HS-5 (cell line): Measurements from ENCODE around the gene PTPRE.

ENCODE experiments used
- DNase-seq: peaks from one replicate; pipeline ENCODE4 v3.0.0-alpha.2; 2012; ENCODE audit warnings: low read depth

PTPRE gene

DNA sequence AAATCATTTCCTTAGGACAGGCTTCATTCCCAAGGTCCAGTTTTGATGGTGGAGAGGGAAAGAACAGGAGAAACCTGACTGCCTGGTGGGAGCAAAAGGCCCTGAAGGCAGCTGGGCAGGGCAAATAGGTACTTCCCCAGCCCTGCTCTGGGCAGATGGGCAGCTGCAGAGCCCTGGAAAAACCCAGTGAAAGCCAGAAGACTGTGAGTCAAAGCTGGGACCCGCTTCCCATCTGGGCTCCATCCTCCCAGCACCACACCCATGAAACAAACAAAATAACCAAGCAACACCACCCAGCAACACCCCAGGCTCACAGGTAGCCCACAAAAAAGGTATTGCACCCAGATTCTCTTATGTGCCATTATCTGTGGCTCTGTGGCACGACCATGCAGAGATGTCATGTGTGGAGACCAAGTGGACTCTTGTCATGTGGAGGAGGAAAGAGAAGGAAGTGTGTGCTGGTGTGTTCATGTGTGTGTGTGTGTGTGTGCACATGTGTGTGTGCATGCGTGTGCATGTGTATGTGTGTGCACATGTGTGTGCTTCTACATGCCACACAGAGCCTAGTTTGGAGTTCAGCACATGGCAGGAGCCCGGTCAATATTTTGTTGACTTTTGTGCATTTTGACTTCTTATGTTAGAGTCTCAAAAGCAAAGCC, 24.0 kb upstream of the PTPRE start:
- DNase-seq = no peak

DNA sequence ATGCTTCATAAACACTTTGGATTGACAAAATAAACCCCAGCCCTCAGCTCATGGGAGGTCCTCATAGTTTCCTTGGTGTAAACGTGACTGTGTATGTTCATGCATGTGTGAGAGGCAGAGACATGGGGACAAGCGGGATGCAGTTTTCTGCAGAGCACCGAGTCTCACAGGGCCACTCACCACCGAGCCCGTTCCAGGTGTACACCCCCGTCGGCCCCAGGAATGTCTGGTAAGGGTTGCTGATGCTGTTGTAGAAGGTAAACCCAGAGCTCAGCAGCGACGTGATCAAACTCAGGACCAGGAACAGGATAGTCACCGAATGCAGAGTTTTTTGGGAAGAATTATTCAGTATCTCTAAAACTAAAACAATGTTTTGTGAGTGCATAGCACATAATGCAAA, 23.4 kb upstream of the PTPRE start:
- DNase-seq = no peak

GRCh38 chr10:127884501-127884900, 22.4 kb upstream of the PTPRE start:
- no peak for DNase-seq

GRCh38 chr10:127886371-127887051, 20.4 kb upstream of the PTPRE start:
- no peak for DNase-seq

DNA sequence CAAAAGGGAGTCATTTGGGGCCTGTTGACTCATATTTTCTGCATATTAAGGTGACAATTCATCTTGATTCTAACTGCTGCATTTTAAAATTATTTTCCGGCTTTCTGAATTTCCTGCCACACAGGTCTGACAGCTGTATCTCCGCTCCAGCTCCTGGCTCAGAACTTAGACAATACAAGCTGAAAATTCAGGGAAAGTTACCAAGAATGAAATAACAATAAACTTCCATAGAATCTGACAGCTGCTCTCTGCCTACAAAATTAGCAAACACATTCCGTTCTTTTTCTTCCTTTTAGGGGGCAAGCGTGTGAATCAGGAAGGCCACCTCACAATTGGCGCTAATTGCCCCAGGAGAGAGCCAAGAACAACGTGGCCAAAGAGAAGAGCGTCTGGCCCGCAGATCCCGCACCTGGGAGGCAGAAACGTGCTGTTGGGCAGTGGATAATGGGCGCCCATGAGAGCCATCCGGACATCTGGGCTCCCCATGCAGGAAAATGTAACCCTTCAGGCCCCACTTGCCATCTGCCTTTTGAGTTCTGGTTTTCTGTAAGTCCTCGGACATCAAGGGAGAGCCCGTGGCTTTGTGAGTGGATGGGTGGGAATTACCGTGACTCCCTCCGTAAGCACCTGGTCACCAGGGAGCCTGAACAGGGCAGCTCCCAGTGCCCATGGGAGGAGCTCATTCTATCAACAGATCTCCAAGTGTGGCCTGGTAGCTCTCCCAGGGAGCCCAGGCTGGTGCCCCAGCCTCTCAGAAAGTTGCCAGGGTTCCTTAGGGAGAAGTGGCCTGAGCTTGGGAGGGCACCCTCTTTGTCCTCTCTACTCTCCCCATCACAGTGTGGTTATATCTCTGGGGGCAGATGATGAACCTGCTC, 19.1 kb upstream of the PTPRE start:
- DNase-seq = no peak

DNA sequence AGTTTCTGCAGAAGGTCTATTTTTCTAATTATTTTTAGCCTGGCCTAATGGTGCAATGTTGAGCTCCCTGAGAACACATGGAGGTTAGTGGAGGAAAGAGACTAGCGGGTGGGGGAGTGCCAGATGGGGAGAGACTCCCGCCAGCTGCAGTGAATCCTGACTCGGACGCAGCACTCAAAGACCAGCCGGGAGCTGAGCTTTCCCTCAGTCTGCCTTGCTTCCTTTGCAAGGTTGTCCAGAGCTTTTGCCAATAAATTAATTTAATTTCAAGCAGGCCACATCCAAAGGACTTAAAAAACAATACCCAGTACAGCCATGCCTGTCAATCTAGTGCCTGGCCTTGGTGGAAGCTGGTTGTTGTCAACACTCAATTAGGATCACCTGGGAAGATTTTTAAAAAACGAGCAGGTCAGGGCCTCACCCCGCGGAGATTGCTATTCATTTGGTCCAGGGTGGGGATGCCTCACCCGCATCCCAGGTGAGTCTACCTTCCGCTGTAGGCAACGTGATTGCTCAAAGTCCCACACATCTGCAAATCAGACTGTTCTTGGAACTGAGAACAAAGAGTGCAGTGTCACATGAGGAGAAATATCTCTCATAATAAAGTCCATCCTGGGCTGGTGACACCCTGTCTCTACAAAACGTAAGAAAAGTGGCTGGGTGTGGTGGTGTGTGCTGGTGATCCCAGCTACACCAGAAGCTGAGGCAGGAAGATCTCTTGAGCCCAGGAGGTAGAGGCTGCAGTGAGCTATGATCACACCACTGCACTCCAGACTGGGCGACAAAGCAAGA, 18.2 kb upstream of the PTPRE start:
- no peak for DNase-seq

GRCh38 chr10:127889605-127890195, 17.2 kb upstream of the PTPRE start:
- DNase-seq = peak; percentile 19

DNA sequence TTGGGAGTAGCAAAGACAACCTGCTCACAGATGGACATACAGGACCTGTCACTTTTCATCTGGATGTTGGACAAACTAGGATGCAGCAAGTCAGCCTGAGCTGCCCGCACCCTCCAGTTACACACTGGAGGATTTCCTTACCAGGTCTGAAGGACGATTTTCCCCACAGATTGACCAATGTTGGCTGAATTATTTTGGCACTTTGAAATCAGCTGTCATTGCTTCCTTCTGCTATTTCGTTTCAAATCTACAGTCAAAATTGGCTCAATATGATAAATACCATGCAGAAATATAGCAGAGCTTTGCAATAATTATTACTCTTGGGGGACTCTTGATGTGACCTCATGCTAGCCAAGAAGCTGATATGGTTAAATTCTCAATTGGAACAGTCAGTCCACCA, 16.7 kb upstream of the PTPRE start:
- no peak for DNase-seq

DNA sequence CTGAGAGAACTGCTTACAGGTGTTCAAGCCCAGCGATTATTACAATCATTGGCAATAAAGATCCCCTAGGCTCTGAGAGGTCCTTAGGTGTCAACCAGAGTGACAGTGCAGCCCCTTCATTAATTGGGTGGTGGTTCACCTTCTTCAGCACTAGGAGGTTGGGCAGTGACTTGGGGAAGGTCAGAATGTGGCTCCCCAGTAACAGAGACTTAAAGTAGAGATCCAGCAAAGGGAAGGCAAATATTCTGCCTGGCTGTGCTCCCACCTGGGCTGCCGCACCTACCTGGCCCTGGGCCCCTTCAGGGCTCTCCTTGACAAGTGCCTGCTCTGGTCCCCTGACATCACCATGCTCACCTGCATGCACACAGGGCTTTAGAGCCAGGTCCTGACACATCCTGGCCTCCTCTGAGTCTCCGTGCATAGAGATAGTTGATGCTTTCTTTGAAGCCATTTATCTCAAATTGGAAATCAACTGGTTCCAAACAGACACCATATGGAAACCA, 16.0 kb upstream of the PTPRE start:
- DNase-seq = no peak

GRCh38 chr10:127892743-127893142, 14.2 kb upstream of the PTPRE start, which contains the start of gene CLRN3:
CLRN3 (minus strand) TSS chr10:127892941; CDS start chr10:127892784, 157 bp downstream.
- no peak for DNase-seq

- no peak for DNase-seq
These were observed 12.8 kb upstream of the PTPRE start for GRCh38 chr10:127894146-127894545.

DNA sequence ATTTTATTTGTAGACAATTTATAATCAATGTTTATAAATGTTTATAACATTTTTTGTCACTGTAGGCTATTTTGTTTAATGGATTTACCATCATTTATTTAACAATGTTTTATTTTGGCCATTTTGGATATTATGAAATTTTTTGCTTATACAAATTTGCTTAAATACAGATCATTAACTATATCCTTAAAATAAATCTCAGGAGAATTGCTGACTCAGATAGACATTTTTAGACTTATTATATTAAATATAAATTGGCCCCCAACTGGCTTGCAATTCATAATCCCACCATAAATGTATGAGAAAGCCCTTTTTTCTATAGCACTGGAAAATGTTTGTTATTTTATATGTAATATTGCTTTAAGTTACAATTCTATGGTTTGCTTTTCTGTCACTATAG, 10.3 kb upstream of the PTPRE start:
- no peak for DNase-seq

DNA sequence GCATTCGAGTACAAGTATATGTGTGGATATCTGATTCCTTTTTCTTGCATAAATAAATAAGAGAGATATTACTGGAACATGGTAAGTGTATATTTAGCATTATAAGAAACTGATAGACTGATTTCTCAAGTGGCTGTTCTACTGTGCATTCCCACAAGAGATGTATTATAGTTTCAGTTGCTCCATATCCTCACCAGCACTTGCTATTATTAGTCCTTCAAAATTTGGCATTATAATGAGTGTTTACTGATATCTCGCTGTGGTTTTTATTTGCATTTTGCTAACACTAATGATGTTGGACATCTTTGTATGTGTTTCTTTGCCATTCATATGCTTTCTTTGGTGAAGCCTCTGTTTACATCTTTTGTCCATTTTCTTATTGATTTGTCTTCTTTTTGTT, 9.7 kb upstream of the PTPRE start:
- no peak for DNase-seq

- DNase-seq = no peak
These were observed 7.0 kb upstream of the PTPRE start for GRCh38 chr10:127899766-127900387.

DNA sequence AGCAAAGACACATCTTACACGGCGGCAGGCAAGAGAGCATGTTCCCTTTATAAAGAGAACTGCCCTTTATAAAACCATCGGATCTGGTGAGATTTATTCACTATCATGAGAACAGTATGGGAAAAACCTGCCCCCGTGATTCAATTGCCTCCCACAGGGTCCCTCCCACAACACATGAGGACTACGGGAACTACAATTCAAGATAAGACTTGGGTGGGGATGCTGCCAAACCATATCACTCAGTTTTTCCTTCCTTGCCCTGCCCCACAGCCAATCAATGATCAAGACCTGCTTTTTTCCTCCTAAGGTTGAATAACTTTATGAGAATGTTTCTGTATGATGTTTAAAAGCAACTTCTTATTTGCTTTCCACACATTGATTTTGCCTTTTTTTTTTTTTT, 3.1 kb upstream of the PTPRE start:
- DNase-seq = no peak

DNA sequence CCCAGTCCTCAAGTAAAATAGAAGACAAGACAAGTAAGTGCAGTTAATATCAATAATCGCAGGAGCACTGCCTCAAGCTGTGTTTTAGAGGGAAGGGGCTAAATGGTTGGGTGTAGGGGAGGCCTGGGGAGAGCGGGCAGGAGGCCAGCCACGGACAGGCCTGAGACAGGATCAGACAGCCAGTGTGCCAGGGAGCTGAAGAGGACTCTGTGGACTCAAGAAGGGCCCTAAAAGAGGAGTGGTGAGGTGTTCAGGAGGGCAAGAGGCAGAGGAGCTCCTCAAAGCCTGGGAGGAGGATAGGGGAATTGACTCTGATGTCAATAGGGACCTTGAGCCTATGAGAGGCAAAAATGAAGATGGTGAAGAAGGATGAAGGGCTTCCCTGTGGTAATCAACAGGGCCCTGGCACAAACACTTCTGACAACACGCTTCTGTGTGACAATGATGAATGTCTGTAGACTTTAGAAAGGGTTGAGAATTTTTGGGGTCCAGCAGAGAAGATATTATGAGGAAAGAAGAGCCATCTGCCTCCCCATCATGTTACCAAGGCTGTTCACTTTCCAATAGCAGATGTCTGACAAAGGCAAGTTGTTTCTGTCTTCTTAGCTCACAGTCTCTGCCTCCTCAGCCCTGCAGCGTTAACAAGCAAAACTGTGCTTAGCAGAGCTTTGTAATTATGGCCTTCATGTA, 2.4 kb upstream of the PTPRE start:
- no peak for DNase-seq

DNA sequence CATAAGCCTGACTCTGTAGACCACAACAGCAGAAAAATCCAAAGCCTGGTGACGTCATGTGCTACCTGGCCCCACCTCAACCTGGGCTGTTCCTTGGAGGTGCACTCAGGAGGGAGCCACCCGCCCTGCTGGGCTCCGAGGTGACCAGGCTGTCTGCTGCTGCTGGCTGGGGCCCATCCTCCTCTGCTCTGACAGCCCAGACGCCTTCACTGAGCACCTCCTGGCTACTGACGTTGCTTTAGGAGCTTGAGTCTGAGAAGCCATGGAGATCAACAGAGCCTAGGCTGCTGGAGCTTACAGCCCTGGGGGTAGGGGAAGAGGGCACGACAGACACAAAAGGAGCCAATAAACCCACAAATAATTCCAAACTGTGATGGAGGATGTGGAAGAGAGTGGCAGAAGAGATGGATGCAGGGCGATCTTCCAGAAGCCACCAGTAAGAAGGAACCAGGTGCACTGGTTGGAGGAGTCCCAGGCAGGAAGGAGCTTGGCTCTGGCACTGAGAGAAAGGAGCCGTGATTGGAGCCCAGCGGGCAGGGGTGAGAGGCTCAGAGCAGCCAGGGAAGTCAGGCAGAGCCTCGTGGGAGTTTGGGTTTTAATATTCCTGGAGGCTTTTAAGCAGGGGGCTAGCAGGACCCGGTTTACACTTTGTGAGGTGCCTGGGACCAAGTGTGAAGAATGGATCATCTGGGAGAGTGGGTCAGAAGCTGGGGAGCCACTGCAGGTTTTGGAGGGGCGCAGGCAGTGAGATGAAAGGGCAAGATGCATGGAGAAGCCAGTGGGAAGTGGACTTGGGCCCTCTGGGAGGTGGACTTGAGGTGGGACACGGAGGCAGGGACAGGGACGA, 1.7 kb upstream of the PTPRE start:
- DNase-seq = no peak

DNA sequence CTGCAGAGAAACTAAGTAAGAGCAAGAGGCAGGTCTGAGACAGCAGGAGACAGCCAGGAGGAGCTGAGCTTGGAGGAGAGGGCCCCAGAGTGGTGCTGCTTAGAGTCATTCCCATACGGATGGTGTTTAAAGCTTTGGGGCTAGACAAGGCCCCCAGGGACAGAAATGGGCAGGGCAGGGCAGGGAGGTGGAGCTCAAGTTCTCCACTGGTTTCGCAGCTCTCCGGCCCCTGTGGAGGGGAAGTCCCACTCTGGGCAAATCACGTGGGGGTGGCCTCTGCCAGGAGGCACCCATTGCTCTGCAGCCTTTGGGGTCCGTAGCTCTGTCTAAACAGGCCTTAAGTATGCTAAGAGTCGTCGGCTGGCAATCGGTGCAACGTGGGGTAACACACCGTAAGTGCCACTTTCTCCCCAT, 1.0 kb upstream of the PTPRE start:
- DNase-seq = no peak

- DNase-seq = no peak
These were observed 655 bp downstream of the PTPRE start for GRCh38 chr10:127907411-127908105.
